GM21381 (cell line): ENCODE results near the gene PLCXD1.
"Not testable (repeated sequence)": the region's sequence is repeated elsewhere in the genome, so short reads cannot be mapped to it uniquely, and the experiment has no call there.

ENCODE experiments used
- ATAC-seq: cut with Tn5 transposase; IDR thresholded peaks from one replicate; pipeline ENCODE4 v1.9.1; 2021; ENCODE audit warnings: mild to moderate bottlenecking, moderate library complexity; ENCODE audit not compliant: unreplicated experiment

Gene PLCXD1

GRCh38 chrX:314781-315595 is 33.8 kb downstream of the PLCXD1 start:
- ATAC-seq, result no peak

DNA sequence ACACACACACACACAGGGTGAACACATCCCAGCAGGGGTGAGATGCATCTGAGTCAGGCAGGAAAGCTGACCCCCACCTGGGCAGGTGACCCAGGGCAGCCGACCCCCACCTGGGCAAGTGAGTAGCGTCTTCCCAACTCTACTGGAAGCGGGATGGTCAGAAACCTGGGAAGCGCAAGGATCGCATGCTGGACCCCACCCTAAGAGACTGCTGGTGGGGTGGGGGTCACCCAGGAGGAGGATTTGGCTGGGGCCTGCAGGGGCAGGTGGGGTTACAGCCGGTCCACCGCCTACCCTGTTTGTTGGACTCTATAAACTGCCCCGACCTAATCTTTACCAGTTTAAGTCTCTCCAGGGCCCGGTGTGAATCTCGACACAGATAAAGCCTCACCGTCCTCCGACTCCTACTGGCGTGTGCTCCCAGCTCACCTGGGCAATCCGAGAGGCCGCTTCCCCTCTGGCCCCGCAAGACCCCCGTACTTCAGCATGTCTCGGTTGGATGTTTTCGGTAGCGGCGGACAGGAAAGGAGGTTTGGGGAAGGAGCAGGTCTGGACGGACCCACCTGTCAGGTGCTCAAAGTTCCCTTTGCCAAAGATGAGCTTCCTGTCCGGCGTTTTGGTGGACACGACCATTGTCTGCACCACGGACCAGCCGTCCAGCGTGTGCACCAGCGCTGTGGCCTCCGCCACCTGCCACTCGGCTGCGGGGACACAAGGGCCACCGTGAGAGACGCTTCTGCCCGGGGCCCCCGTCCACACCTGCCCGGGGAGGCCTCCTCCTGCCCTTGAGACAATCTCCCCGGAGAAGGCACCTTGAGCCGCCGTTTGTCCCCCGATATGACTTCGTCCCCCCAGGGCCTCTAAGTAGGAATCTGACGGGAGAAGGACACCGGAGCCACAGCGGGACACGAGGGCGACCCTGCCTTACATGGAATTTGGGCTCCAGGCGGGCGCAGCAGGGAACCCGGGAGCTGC is 35.5 kb downstream of the PLCXD1 start:
- no peak for ATAC-seq

DNA sequence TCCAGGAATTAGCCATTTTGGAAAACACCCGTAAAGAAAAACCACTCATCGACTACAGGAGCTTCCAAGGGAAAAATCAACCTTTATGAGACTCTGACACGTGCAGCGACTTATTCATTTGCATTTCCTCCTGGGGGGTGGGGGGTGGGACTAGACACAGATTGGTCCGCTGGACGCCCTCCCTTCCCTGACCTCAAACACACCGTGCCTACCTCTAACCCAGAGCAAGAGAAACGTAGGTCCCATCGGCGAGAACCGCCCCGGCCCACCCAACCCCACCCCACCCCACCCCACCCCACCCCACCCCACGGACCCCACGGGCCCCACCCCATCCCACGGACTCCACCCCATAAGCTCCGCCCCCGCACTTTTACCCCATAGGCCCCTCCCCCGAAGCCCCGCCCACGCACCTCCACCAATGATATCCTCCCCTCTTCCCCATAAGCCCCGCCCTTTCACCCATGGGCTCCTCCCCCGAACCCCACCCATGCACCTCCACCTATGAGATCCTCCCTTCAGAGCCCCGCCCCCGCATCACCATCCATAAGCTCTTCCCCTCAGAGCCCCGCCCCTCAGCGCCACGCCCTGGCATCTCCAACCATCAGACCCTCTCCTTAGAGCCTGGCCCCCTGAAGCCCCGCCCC is 36.4 kb downstream of the PLCXD1 start:
- no peak for ATAC-seq

- ATAC-seq, result peak; percentile 57
Observed at GRCh38 chrX:318068-318738, 37.0 kb downstream of the PLCXD1 start.

GRCh38 chrX:318739-319578 is 37.8 kb downstream of the PLCXD1 start, which contains the start of gene GTPBP6:
Gene GTPBP6, minus strand, starts transcription at chrX:318796. Its CDS starts 9 bp downstream, at chrX:318787.
- peak; percentile 80 for ATAC-seq

- no peak for ATAC-seq
Observed at GRCh38 chrX:319579-320125, 38.5 kb downstream of the PLCXD1 start.

DNA sequence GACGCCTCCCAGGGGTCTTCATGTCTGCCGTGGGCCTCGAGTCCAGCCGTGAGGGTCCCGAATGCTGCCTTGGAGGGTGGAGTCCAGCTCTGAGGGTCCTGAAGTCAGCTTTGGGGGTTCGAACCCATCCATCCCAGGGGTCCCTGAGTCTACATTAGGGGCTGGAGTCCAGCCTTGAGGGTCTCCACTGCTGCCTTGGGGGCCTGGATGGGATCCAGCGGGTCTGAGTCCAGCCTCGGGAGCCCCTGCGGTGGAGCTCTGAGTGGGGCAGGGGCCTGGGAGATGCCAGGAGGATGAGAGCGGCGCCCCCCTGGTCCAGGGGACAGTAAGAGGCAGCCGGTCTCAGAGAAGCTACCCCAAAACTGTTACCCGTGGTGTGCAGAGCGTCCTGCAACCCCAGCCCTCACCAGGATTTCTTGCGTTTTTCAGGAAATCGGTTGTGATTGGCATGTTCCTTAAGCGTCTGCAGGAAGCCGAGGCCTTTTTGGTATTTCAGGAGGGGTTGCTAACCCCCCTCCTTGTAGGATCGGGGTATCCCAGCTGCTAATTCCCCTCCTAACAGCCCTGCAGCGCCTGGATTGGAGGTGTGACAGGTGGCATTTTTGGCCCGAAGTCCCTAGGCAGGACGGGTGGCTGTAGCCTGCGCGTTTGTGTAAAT is 39.1 kb downstream of the PLCXD1 start:
- ATAC-seq, result no peak

- ATAC-seq, result no peak
Observed at GRCh38 chrX:323721-324628, 42.8 kb downstream of the PLCXD1 start.

DNA sequence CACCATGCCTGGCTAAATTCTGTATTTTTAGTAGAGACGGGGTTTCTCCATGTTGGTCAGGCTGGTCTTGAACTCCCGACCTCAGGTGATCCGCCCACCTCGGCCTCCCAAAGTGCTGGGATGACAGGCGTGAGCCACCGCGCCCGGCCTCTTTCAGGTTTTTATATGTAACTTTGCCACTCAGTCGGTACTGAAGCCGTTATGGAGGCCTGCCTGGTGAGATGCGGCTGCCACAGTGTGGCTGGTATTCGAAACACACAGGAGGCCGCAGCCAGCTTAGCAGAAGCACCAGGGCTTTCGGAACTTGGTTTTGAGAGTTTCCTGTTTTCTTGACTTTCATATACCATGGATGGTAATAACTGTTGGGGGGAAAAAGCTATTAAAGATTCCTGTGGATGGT is 43.5 kb downstream of the PLCXD1 start:
- not testable (repeated sequence) for ATAC-seq

GRCh38 chrX:327660-328126 is 46.5 kb downstream of the PLCXD1 start:
- ATAC-seq, result no peak

- no peak for ATAC-seq
Observed at GRCh38 chrX:329291-329910, 48.2 kb downstream of the PLCXD1 start.

DNA sequence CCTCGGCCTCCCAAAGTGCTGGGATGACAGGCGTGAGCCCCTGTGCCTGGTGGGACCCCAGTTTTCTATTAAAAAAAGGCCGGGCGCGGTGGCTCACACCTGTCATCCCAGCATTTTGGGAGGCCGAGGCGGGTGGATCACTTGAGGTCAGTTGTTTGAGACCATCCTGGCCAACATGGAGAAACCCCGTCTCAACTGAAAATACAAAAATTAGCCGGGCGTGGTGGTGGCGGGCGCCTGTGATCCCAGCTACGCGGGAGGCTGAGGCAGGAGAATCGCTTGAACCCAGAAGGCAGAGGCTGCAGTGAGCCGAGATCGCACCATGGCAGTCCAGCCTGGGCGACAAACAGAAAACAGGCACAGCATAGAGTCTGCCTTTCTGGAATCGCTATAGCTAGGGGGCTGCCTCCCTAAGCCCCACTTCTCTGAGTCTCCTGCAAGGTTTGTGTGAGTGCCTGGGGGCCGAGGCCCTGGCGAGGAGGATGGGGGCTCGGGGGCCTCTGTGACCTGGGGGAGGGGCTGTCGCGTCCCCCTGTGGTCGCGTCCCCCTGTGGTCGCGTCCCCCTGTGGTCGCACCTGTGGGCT is 49.1 kb downstream of the PLCXD1 start:
- not testable (repeated sequence) for ATAC-seq

DNA sequence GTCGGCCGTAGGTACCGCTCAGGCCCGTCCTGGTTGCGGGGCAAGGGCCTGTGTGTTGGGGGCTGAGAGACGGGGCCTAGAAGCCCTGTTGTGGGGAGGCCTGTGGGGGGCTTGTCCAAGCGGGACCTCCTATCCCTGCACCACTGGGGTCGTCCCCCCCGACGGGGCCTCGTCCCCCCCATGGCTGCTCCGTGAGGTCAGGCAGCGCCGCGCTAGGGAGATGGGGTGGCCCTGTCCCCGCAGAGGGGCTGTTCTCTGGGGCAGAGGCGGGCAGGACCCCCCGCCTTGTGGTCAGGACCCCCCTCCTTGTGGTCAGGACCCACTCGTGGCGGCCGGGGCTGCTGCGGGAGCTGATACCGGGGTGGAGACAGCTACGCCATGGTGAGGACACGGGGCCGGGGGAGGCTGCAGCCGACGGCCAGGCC is 49.6 kb downstream of the PLCXD1 start:
- no peak for ATAC-seq

DNA sequence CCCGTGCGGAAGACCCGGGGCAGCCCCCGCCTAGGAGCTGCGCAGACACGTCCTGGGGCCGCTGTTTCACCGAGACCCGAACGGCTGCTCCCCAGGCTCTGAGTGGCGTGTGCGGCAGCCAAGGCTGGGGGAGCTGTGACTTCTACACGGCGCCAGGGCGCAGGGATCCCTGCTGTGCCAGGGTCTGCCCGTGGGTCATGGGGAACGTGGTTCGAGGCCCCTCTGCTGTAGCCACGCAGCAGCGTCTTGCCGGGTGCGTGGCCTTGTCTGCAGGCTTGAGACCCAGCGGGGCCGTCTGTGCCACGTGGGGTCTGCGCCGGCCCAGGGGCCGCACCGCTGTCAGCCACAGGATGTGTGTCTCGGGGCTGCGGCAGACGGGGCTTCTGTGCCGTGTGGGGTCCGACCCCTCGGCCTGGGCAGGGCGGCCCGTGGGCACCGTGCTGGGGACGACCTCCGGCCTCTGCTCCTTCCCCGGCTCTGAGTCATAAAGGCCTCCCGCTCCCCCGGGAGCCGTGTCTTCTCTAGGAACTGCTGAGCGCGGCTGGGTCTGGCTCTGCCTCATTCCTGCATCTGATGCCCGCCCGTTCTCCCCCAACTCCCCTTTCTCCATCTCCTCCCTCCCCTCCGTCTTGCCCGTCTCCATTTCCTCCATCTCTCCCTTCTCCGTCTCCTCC is 50.1 kb downstream of the PLCXD1 start:
- ATAC-seq, result no peak

DNA sequence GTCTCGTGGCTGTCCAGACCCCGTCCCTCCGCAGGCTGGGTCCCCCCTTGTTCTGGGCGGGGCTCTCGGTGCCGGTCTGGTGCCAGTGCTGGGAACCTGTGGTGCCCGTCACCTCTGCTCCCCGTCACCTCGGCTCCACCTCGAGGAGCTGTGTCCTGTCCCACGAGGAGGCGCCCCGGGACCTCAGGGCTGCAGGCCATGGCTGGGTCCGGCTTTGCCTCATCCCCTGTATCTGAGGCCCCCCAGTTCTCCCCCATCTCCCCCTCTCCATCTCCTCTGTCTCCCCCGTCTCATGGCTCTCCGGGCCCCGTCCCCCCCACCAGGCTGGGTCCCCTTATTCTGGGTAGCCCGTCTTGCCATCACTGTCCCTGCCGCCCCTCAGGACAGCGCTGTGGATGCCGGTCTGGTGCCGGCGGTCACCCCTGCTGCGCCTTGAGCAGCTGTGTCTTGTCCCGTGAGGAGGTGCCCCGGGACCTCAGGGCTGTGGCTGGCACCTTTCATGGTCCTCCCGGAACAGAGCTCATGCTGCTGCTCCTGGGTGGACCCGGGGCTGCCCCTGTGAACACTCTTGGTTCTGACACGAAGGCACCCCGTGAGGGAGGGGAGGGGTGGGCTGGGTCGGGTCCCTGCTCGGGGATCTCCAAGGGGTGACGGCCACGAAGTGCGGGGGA is 50.8 kb downstream of the PLCXD1 start:
- no peak for ATAC-seq

DNA sequence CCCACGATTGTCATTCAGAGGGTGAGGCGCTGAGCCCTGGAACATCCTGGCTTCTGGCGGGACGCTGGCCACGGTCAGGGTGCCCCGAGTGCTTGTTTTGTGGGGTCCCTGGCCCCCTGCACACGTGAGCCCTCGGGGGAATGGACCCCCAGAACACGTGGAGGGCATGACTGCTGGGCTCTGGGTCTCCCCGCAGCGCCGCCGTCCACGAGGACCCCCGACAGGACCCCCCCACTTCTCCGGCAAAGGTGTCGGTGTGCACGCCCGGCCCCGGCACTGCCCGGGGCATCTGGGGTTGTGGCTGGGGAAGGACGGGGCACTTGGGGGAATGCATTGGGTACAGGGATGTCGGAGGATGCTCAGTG is 51.3 kb downstream of the PLCXD1 start:
- no peak for ATAC-seq
